KMS-11 (cell line): Measurements from ENCODE around the gene S100A16.

Experiments used
- H2AFZ ChIP-seq: fragments of 200-600 bp; sonication (generic); 2 replicates; pipeline ENCODE4 v1.6.1; 2016; ENCODE audit warnings: antibody characterized with exemption, mixed run types, low read depth
- H3K27ac ChIP-seq: fragments of 200-600 bp; sonication (generic); 2 replicates; pipeline ENCODE4 v1.6.1; 2016; ENCODE audit warnings: mild to moderate bottlenecking, mixed run types
- H3K27me3 ChIP-seq: fragments of 200-600 bp; sonication (generic); 2 replicates; pipeline ENCODE4 v1.6.1; 2017; ENCODE audit warnings: mild to moderate bottlenecking, low read depth, mixed run types, moderate library complexity; ENCODE audit not compliant: insufficient read depth
- H3K36me3 ChIP-seq: fragments of 200-600 bp; sonication (generic); 2 replicates; pipeline ENCODE4 v1.6.1; 2017; ENCODE audit warnings: mild to moderate bottlenecking, mixed run types; ENCODE audit not compliant: insufficient read depth
- H3K4me1 ChIP-seq: fragments of 200-600 bp; sonication (generic); 2 replicates; pipeline ENCODE4 v1.6.1; 2016; ENCODE audit warnings: mild to moderate bottlenecking, low read depth, mixed run types; ENCODE audit not compliant: poor library complexity, severe bottlenecking
- H3K4me2 ChIP-seq: fragments of 200-600 bp; sonication (generic); 2 replicates; pipeline ENCODE4 v1.7.0; 2016; ENCODE audit warnings: mild to moderate bottlenecking, mixed run types
- H3K4me3 ChIP-seq: fragments of 200-600 bp; sonication (generic); IDR thresholded peaks from 2 replicates; pipeline ENCODE4 v1.6.1; 2017; ENCODE audit warnings: low read depth, low read length, mixed read lengths; ENCODE audit not compliant: insufficient read depth
- H3K79me2 ChIP-seq: fragments of 200-600 bp; sonication (generic); 2 replicates; pipeline ENCODE4 v1.6.1; 2016; ENCODE audit warnings: low read depth, mixed run types; ENCODE audit not compliant: insufficient read depth
- H3K9ac ChIP-seq: fragments of 200-600 bp; sonication (generic); 2 replicates; pipeline ENCODE4 v1.6.1; 2016; ENCODE audit warnings: mild to moderate bottlenecking, mixed run types
- H4K20me1 ChIP-seq: fragments of 200-600 bp; sonication (generic); 2 replicates; pipeline ENCODE4 v1.6.1; 2016; ENCODE audit warnings: mild to moderate bottlenecking, mixed run types; ENCODE audit not compliant: insufficient read depth
- TF ChIP-seq, protein P1 (sequence below): fragments of 200-600 bp; sonication (generic); conservative IDR thresholded peaks from 2 replicates; pipeline ENCODE4 v1.6.1; 2017; ENCODE audit warnings: low read depth, mild to moderate bottlenecking, antibody characterized with exemption, low read length, moderate library complexity, mixed read lengths

The S100A16 gene

GRCh38 chr1:153560771-153561465, 52.0 kb downstream of the S100A16 start:
- Histone ChIP-seq H4K20me1 (no peaks in the 10 kb centered on the region), H3K9ac (no peak overlapping the region), H3K36me3 (no peaks in the 10 kb centered on the region), H3K4me3 (no peak overlapping the region), H3K4me1 (no peaks in the 10 kb centered on the region), H3K27ac (no peak overlapping the region), H2AFZ (no peak overlapping the region), H3K79me2 (no peaks in the 10 kb centered on the region), H3K27me3 (no peaks in the 10 kb centered on the region), H3K4me2 (no peak overlapping the region)
- TF ChIP-seq, protein P1, sequence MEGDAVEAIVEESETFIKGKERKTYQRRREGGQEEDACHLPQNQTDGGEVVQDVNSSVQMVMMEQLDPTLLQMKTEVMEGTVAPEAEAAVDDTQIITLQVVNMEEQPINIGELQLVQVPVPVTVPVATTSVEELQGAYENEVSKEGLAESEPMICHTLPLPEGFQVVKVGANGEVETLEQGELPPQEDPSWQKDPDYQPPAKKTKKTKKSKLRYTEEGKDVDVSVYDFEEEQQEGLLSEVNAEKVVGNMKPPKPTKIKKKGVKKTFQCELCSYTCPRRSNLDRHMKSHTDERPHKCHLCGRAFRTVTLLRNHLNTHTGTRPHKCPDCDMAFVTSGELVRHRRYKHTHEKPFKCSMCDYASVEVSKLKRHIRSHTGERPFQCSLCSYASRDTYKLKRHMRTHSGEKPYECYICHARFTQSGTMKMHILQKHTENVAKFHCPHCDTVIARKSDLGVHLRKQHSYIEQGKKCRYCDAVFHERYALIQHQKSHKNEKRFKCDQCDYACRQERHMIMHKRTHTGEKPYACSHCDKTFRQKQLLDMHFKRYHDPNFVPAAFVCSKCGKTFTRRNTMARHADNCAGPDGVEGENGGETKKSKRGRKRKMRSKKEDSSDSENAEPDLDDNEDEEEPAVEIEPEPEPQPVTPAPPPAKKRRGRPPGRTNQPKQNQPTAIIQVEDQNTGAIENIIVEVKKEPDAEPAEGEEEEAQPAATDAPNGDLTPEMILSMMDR, result no peak

DNA sequence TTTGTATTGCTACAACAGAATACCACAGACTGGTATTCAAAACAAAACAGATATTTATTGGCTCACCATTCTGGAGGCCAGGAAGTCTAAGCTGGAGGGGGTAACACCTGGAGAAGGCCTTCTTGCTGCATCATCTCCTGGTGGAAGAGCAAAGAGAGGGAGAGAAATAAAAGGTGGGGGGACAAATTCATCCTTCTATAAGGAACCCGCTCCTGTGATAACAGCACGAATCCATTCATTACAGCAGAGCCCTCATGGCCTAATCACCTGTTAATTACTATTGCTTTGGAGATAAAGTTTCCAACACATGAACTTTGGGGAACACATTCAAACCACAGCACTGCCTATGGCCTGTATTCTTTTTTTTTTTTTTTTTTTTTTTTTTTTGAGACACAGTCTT, 52.7 kb downstream of the S100A16 start:
- Histone ChIP-seq H3K4me1 (no peaks in the 10 kb centered on the region), H3K9ac (no peak overlapping the region), H3K4me3 (no peak overlapping the region), H3K27ac (no peak overlapping the region), H4K20me1 (no peaks in the 10 kb centered on the region), H3K36me3 (no peaks in the 10 kb centered on the region), H2AFZ (no peak overlapping the region), H3K4me2 (no peak overlapping the region), H3K27me3 (no peaks in the 10 kb centered on the region), H3K79me2 (no peaks in the 10 kb centered on the region)
- TF ChIP-seq, protein P1, result no peak

DNA sequence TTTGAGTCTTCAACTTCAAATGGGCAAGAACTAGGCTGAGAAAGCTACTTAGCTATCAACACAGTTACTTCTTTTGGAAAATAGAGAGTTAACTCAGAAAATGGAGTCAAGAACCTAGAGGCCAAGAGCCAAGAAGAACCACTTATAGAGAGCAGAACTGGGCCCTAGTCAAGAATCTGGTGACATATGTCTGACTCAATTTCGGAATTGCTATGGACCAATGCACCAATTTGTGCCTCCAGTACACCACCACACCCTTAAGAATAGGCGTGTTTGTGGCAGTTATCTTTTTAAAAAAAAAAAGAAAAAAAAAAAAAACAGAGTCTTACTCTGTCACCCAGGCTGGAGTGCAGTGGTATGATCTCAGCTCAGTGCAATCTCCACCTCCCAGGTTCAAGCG, 55.1 kb downstream of the S100A16 start:
- no peaks in the 10 kb centered on the region for H3K36me3 ChIP-seq
- TF ChIP-seq, protein P1, result no peak
- no peak overlapping the region for H3K4me3 ChIP-seq
- no peaks in the 10 kb centered on the region for H4K20me1 ChIP-seq
- H3K4me2 ChIP-seq, result no peak overlapping the region
- no peak overlapping the region for H2AFZ ChIP-seq
- H3K27ac ChIP-seq, result no peak overlapping the region
- no peaks in the 10 kb centered on the region for H3K79me2 ChIP-seq
- no peaks in the 10 kb centered on the region for H3K27me3 ChIP-seq
- no peak overlapping the region for H3K9ac ChIP-seq
- H3K4me1 ChIP-seq, result no peaks in the 10 kb centered on the region
